ENCODE data around the gene PTCHD1. TPM values are rescaled to one million over a fixed set of nuclear protein-coding genes. Genes with fewer than 3 reads are reported as not detected.

Gene PTCHD1
- total RNA-seq, result 1 to 10 TPM in 1 of 2 donors, under 1 TPM in 1; 0.12 to 1.9 TPM
- long read RNA-seq, result 0 reads

DNA sequence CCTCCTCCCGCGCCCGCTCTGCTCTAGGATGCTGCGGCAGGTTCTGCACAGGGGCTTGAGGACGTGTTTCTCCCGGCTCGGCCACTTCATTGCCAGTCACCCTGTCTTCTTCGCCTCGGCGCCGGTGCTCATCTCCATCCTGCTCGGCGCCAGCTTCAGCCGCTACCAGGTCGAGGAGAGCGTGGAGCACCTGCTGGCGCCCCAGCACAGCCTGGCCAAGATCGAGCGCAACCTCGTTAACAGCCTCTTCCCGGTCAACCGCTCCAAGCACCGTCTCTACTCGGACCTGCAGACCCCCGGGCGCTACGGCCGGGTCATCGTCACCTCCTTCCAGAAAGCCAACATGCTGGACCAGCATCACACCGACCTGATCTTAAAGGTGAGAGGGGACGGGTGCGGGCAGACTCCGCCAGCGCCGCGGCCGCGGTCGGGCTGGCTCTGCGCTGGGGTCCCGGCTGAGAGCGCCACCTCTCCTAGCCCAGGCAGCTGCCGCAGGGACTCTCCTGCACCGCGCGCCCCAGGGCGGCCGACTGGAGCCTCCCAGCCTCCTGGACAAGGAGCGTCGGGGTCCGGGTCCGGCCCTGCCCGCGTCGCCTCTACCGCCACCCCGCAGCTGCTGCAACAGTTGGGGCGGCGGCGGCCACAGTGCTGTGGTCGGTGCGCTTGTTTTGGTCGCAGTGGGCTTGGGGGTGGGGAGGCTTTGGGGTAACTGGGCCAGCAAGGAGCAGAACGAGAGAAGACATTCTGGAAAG lies at the start of gene PTCHD1:
Gene PTCHD1 (plus strand): TSS at position 2 of the 752 bp plus-strand sequence. CDS start 27 bp downstream, at position 29.
- DNase-seq (no peak), ATAC-seq (no peak)
- intact Hi-C loops (cut with DNase I, micrococcal nuclease), result no loop called here

DNA sequence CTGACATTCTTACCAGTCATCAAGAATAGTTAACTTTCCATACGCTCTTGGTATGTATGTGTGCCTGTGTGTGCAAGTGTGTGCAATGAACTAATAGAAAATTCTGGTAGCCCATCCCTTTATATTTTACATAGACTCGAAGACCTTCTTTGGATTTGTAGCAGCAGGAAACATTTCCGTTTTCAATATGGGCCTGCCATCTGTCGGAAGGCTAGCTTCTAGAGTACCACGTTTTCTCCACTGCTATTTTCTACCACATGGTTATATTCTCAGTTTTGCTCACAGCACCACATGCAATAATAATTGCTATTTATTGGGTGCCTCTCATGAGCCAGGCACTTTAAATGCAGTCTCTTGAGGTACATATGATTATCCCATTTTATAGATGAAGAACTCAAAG lies 47.9 kb upstream of the PTCHD1 start:
- intact Hi-C loops (cut with DNase I, micrococcal nuclease), result no loop called here
- DNase-seq (no peak), ATAC-seq (no peak)

DNA sequence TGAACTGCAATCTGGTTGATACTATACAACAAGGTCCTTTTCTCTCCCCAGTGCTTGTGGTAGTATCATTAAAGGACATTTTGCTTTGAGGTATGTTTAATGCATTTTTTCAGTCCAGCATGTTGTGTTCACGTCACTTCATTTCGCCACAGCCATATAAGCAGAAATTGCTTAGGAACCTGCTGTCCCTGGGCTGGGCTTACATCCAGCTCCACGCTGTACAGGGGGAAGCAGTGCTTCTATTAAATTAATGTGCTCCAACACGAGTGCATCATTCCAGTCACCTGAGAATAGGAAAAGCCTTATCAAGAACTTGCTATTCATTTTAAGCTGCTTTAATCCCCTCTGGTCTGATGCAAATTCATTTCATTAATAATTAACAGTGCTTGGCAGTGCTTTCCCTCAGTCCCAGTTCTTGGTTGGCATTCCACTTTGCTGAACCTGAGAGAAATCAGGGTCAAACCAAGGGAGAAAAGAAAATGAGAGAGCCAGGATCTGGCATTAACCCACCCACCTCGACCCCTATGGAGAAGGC lies 47.4 kb upstream of the PTCHD1 start:
- ATAC-seq (no peak), DNase-seq (no peak)
- intact Hi-C loops (cut with DNase I, micrococcal nuclease), result no loop called here

DNA sequence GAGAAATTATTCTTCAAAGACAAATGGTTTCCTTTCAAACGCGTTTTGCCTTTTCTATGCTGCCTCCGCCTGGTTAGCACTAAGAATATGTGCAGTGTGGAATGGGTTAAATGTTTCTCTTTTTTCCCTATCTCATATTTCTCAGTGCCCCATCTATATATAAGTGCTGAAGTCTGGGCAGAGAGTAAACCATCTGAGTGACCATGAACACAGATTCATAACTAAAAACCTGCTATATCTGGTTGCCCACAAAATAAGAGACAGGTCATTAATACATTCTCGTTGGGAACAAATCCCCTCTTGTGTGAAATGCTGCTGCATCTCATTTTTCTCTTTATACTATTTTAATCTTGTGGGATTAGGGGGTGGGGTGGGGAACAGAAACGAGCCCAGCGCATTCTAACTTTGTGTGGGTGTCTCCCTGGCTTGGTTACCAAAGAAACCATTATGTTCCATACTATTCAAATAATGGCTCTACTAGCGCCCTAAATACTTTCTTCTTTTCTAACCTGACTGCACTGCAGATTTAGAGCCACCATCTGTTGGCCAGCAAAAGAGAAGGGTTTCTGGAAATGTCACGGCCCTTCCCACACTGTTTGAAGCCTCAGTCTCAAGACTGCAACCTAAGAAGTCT lies 42.2 kb upstream of the PTCHD1 start:
- intact Hi-C loops (cut with DNase I, micrococcal nuclease), result no loop called here
- ATAC-seq (no peak), DNase-seq (no peak)

DNA sequence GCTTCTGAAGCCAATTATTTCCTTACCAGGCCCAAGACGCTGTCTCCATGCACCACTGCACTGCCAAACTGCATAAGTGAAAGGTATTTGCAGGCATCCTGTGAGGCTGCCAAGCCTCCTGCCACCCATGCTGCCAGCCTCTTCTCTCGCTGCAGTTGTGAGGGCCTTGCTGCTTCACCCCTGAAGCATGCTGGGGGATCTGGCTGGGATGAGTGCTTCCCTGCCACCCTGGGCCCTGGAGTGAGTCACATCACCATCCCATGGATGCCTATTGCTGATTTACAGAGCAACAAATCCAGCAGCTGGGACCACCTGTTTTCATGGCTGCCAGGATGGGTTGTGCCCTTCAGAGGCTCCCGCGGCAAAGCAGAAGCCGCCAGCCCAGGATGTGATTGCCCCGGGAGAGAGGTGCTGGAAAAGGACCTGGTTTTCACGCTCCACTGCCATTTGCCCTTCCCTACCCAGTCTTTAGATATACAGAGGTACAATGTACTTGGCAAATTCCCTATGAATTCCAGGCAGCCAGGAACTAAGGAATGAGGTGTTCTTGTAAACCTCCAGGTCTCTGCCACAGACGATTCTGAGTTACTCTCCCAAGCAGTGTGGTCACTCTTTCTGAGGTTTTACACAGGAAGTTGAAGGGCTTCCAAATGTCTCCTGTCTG lies 41.5 kb upstream of the PTCHD1 start:
- intact Hi-C loops (cut with DNase I, micrococcal nuclease), result no loop called here
- DNase-seq (no peak), ATAC-seq (no peak)

DNA sequence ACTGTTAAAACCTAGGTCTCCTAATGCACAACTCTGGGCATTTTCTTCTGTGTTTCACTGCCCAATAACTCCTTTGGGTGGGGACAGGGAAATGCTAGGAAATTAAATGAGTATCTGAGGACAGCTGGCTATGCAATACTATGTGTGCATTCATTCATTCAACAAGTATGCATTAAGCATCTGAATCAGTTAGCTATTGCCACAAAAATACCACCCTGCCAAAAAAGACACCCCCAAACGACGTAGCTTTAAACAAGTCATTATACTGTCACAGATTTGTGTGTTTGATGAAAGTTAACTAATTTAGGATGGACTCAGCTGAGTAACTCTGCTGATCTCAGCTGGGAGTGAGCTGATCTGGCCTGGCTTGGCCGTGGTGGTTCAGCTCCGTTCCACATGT lies 29.8 kb upstream of the PTCHD1 start:
- no peak for DNase-seq
- intact Hi-C loops (cut with DNase I, micrococcal nuclease), result no loop called here

DNA sequence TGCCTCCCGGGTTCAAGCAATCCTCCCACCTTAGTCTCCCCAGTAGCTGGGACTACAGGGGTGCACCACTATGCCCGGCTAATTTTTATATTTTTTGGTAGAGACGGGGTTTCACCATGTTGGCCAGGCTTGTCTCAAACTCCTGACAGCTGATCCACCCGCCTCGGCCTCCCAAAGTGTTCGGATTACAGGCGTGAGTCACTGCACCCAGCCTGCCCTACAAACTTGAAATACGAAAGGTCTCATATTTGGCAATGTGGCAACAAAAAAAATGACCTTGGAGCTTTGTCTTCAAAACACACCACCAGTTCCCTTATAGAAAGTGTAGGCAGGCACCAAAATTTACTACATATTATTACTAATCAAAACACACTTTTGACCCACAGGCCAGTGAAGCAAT lies 22.9 kb upstream of the PTCHD1 start:
- ATAC-seq, result no peak
- intact Hi-C loops (cut with DNase I, micrococcal nuclease), result no loop called here

More for the DNA sequence above, 29.8 kb upstream of the PTCHD1 start:
- no peak for ATAC-seq

DNA sequence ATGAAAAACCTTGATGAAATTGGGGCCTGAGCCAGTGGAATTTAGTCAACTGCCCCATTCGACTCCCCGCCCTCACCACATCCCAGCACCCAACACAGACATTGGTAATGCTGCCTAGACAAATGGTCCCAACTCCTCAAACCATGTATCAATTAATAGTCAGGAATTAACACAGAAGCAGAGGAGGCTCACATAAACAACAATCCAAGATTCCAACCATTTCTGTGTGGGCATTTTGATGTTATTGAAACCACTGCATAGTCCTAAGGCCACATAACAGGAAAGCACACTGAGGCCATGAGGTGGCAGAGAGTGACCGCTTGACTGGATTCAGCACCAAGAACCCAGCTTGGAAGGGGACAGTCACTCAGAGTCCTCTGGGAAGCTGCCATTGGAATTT lies 22.5 kb upstream of the PTCHD1 start:
- no peak for DNase-seq
- intact Hi-C loops (cut with DNase I, micrococcal nuclease), result no loop called here
- no peak for ATAC-seq

More for the DNA sequence above, 22.9 kb upstream of the PTCHD1 start:
- no peak for DNase-seq

DNA sequence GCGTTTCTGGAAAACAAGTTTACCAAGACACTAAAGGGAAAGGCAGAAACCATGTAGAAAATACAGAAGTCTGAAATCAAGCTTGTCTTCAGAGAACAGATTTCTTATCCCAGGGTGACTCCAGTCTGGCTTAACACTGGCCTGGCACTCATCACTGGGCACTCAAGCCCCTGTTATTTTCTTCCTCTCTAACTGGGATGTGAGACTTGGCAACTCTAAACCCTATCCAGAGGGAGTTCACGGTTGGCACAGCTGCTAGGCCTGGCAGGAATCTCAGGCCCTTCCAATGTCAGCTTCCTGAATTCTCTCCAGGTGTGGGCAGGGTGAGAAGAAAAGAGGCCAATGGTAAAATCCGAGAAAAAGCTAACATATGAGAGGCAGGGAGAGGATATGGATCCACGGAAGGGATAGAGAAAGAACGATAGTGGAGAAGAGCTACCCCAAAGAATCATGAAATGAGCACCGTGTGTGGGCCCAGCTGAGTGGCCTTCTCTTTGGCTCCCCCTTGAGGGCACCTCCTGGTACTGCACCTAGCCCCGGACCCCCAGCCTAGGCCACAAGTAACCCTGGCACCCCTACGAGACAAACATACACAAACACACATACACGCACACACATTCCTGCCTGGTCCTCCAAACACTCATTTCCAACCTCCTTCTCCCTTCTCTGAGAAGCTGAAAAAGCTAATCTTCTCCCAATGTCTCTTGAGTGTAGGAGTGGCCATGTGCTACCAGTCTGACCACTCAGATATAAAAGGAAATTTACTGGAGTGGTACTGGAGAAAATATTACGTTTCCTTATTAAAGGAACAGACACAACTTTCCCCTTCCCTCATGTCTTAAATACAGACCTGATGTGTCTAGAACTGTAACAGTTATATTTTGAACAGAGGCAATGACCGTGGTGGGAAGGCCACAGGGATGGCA lies 16.6 kb upstream of the PTCHD1 start:
- DNase-seq (no peak), ATAC-seq (peak; percentile 34)
- intact Hi-C loops (cut with DNase I, micrococcal nuclease), result no loop called here

DNA sequence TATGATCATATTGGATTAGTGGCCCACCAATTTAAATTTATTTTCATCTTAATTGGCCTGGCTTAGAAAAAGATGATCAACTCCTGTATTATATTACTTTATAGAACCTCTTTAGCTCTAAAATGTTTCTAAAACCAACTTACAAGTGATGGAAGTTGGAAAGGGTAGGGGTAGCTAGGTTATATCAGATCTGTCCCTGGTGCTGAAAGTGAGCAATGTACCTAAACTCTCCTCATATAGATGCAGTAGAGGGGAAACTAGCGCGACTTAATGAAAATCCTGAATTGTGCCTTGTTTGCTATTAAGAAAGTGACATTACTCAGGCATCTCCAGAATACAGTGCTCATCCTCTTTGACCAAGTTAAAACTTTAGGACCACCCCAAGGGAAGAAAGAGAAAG lies 7.5 kb upstream of the PTCHD1 start:
- DNase-seq (no peak), ATAC-seq (no peak)
- intact Hi-C loops (cut with DNase I, micrococcal nuclease), result no loop called here

DNA sequence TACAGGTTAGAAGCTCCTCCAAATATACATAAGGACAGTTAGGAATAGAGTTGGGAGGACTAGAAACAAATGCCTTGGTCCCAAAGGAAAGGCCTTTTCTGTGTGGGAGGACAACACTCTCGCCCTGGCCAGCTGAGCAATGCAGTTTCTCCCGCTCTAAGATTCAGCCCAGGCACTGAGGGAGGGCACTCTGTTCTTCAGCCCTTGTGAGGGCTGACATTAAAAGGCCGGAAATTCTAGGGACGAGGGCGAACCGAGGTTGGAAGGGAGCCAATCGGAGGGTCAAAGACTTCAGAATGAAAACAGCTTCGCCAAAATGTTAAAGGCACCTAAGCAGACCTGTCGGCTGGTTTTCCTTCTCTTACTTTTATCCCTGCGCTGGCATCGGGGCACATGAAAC lies 2.9 kb upstream of the PTCHD1 start:
- DNase-seq (no peak), ATAC-seq (no peak)
- intact Hi-C loops (cut with DNase I, micrococcal nuclease), result no loop called here

DNA sequence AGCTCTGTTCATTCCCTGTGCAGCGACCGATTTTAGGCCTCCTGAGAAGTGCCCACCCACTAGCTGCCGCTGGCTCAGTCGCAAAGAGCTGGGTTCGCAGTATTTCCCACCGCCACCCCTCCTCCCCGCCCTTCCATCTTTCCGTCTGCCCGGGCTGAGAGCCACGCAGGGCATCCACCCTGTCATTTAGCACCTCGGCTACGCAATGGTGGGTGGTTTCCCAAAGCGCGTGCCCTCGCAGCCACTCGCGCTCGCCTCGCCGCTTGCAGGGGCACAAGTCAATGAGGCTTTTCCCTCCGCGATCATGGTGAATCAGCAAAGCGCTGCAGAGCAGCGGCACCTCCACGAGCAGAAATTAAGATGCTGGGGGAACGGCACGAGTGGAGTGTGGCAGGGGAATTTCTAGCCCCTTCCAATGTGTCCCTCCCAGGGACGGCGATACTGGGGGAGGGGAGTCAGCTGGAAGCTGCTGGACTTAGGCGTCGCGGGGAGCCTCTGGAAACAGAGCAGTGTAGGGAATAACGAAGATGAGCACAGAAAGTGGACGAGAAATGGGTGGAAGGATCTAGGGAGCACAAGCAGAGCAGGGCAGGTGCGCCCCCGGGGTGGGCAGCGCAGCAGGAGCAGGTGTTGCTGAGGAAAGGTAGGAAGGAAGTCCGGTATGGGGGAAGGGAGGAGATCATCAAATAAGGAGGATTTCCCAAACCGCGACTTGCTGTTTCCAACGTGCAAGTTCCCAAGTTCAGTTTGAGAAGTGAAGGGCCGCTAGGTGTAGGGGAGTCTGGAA lies 2.4 kb upstream of the PTCHD1 start:
- intact Hi-C loops (cut with DNase I, micrococcal nuclease), result no loop called here
- ATAC-seq (no peak), DNase-seq (no peak)

DNA sequence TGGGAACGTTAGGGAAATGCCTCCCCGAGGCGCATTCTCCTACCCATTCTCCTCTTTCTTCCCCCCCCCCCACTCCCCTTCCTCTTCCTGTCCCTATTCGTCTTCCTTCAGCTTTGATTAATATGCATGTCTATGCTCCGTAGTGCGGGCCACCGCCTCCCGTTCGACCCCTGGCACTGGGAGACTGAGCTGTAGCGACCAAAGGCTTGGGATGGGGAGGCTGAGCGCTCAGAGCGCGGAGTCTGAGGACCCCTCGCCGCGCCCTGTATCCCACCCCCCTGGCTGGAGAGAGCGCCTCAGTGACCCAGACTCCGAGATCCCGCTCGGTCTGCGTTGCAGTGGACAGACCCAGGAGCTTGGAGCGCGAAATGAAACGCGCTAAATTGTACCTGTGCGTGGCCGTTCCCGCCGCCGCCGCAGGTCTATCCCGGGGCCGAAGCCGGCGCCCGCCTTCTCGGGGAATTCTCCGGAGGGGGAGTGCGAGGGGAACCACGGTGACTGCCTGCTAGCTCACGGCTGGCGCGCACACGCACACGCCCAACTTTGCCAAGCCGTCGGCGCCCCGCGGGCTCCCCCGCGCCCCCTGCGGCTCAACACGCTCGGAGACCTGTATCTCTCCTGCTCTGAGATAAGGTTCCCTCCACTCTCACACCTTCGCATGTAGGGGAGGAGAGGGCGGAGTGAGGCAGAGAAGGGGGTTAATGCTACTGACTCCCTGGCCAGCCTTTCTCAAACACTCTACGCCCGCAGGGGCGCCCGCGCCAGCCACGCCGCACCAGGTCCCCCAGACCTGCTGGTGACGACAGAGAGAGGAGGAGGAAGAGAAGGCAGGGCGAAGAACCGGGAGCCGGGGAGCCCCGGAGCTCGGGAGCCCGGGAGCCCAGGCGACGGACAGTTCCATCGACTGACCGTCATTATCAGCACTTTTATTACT lies 1.5 kb upstream of the PTCHD1 start:
- peak; percentile 20 for ATAC-seq
- intact Hi-C loops (cut with DNase I, micrococcal nuclease), result no loop called here
- DNase-seq, result no peak

DNA sequence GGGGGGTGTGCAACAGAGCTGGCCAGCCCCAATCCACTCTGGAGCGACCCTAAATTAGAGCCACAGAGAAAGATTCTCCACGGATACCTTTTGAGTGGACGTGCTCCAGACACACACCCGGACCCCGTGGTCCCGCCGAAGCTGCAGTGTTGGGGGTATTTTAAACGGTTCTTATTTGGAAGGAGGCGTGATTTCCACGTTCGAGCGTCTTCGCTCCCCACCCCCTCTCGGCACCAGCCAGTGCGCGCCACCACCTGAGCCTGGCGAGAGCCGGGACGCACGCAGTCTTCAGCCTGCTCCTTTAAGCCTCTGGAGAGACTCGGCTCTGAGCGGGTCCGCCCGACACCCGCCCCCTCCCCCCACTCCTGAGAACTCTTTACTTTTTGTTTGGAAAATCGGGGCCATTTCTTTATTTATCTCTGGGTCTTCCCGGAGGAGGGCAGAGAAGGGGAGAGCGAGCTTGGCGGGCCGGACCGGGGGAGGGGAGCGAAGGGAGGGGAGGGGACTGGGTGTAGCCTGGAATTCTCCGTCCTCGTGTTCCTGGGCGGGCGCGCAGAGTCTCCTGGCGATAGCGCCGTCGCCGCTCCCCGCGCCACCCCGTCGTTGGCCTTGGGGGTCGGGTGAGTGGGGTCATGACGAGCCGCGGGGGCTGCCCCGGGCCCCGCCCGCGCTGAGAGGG lies 668 bp upstream of the PTCHD1 start:
- intact Hi-C loops (cut with DNase I, micrococcal nuclease), result no loop called here
- DNase-seq (no peak), ATAC-seq (peak; percentile 34)

DNA sequence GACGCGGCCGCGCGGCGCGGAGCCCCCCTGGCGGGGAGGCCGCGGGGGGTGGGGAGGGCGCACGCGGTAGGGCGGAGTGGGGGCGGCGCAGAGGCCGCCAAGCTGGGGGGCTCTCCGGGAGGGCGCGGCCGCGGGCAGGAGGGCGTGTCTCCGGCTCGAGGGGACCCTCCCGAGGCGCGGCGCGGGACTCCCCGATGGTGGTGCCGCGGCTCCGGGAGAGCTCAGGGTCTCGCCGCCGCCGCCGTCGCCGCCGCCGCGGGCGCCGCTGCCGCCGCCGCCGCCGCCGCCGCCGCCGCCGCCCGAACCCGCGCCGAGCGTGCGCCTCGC lies 165 bp upstream of the PTCHD1 start:
- DNase-seq (no peak), ATAC-seq (no peak)
- intact Hi-C loops (cut with DNase I, micrococcal nuclease), result no loop called here

DNA sequence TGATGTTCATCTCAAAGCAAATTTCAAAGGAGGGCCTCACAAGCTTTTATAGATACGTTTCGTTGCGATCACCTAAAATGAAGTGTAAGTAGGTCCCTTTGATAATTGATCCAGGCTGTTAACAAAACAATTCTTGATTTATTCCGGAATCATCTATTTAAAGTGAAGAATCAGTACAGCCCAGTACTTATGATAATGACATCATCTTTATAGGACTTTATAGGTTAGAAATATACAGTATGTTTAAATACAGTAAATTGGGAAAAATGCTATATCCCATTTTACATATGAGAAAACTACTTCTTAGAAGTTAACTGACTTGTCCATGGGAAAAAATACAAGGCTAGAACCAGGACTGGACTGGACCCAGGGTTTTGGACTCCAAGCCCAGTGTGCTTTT lies 3.7 kb downstream of the PTCHD1 start:
- DNase-seq (no peak), ATAC-seq (no peak)
- intact Hi-C loops (cut with DNase I, micrococcal nuclease), result no loop called here

DNA sequence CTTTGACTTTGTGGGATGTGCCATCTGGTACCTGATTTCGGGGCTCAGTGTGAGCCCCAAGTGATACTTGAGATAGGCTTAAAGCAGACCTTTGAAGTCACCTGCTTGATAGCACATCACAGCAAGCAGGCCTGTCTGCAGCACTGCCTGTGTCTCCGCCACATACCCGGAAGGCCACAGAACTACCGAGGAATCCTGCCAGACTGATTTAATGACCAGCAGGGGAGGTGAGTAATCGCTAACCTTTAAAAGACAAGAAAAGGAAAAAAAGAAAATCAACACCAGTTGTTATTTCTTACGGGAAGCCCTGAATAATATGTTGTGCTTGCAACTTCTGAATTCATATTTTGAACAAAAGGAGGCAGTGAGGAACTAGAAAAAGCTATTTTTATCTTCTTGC lies 6.8 kb downstream of the PTCHD1 start:
- intact Hi-C loops (cut with DNase I, micrococcal nuclease), result no loop called here
- ATAC-seq, result peak; percentile 57
- DNase-seq, result no peak

Data from left colon (tissue), 2 donors.